ENCODE measurements around the gene KRT37.
"Not testable (repeated sequence)": the region's sequence is repeated elsewhere in the genome, so short reads cannot be mapped to it uniquely, and the experiment has no call there.

DNA sequence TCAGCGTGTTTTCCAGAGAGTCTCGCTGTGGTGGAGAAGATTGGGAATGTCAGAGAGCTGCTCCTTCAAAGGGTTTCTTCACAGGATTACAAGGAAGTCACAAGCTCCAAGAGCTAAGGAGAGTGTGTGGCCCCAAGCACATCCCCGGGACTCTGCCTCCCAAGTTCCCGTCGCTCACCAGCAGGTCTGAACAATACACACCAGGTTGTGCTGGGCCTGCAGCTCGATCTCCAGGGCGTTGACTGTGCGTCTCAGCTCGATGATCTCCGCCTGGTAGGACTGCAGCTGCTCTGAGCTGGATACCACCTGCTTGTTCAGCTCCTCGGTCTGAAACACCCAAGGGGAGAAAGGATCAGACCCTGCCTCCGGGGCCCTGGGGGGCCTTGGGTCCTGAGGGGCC, 29.3 kb downstream of the KRT37 start:
- TF ChIP-seq CTCF (IDR thresholded peaks at IDR 0.05 in 2 of 3, conservative IDR thresholded peaks at IDR 0.05 in 1 of 3; ENCODE audit: insufficient read depth in 2 of 3, low read depth in 1 of 3, low read length in 3 of 3); BCL6 (CRISPR knock-in tag; IDR thresholded peaks at IDR 0.05): not testable (repeated sequence)

Data from K562 (cell line).